ENCODE data around the gene CCR9. TPM values are rescaled to one million over a fixed set of nuclear protein-coding genes. Genes with fewer than 3 reads are reported as not detected.
"Not testable (repeated sequence)": the region's sequence is repeated elsewhere in the genome, so short reads cannot be mapped to it uniquely, and the experiment has no call there.

Gene CCR9
- polyA plus RNA-seq, 3 donors: not detected

GRCh38 chr3:45857024-45857423, 29.3 kb upstream of the CCR9 start:
- H3K9me3 ChIP-seq (replicated peaks in 1 of 2; ENCODE audit: control insufficient read depth in 1 of 2, insufficient read depth in 1 of 2, low read length in 2 of 2); H2AFZ ChIP-seq (ENCODE audit: insufficient read depth, low read depth, low read length, poor library complexity, severe bottlenecking); DNase-seq; H3K4me2 ChIP-seq (replicated peaks; ENCODE audit: extremely low read depth, low read length, poor library complexity, severe bottlenecking); H3K4me3 Mint-ChIP-seq; H3K36me3 Mint-ChIP-seq; H3K4me1 ChIP-seq (ENCODE audit: control insufficient read depth in 1 of 2, insufficient read depth in 2 of 2, low read length in 2 of 2); H3K36me3 ChIP-seq (replicated peaks in 1 of 2; ENCODE audit: control insufficient read depth in 1 of 2, insufficient read depth in 2 of 2, low read length in 2 of 2); H3K4me1 Mint-ChIP-seq; H3K27me3 ChIP-seq (ENCODE audit: control insufficient read depth in 2 of 2, insufficient read depth in 2 of 2, low read length in 2 of 2); H3K4me3 ChIP-seq (replicated peaks in 1 of 3; ENCODE audit: low read depth in 2 of 3, low read length in 3 of 3); H3K79me2 ChIP-seq (ENCODE audit: insufficient read depth, low read length); H3K27ac Mint-ChIP-seq; H3K9ac ChIP-seq (ENCODE audit: insufficient read depth, low read length, poor library complexity, severe bottlenecking); H3K27me3 Mint-ChIP-seq (ENCODE audit: low read depth in 3 of 3); H3K27ac ChIP-seq (ENCODE audit: low read depth in 1 of 2, low read length in 2 of 2); H4K20me1 ChIP-seq (ENCODE audit: insufficient read depth, low read length); intact Hi-C loops (cut with micrococcal nuclease): not testable (repeated sequence)
- WGBS (ENCODE audit: insufficient coverage): 100% methylated on average over 1 of the region's 2 CpGs
- H3K9me3 Mint-ChIP-seq: peaks cover 0 to 12% (median 5%) of the 10 kb centered on the region in 7 donors

- intact Hi-C loops (cut with micrococcal nuclease): no loop called here
- no peak overlapping the region for H3K27ac ChIP-seq (ENCODE audit: low read depth in 1 of 2, low read length in 2 of 2)
- no peaks in the 10 kb centered on the region for H4K20me1 ChIP-seq (ENCODE audit: insufficient read depth, low read length)
- H3K9ac ChIP-seq (ENCODE audit: insufficient read depth, low read length, poor library complexity, severe bottlenecking): no peak overlapping the region
- no peak for TF ChIP-seq CTCF (IDR thresholded peaks at IDR 0.05)
- peak in 1 of 3 donors; percentile 14 for DNase-seq
- no peak overlapping the region for H3K27ac Mint-ChIP-seq
- peaks cover 5% of the 10 kb centered on the region in 2 donors for H3K9me3 ChIP-seq (replicated peaks in 1 of 2; ENCODE audit: control insufficient read depth in 1 of 2, insufficient read depth in 1 of 2, low read length in 2 of 2)
- H3K4me3 Mint-ChIP-seq: peak overlapping the region in 1 of 2 donors; percentile 79
- WGBS (ENCODE audit: insufficient coverage): 28% methylated on average over 2 of the region's 7 CpGs
- H3K27me3 ChIP-seq (ENCODE audit: control insufficient read depth in 2 of 2, insufficient read depth in 2 of 2, low read length in 2 of 2): no peaks in the 10 kb centered on the region
- no peaks in the 10 kb centered on the region for H3K36me3 Mint-ChIP-seq
- no peaks in the 10 kb centered on the region for H3K4me1 ChIP-seq (ENCODE audit: control insufficient read depth in 1 of 2, insufficient read depth in 2 of 2, low read length in 2 of 2)
- H3K36me3 ChIP-seq (replicated peaks in 1 of 2; ENCODE audit: control insufficient read depth in 1 of 2, insufficient read depth in 2 of 2, low read length in 2 of 2): no peaks in the 10 kb centered on the region
- H3K4me2 ChIP-seq (replicated peaks; ENCODE audit: extremely low read depth, low read length, poor library complexity, severe bottlenecking): no peak overlapping the region
- H3K9me3 Mint-ChIP-seq: peaks cover 5 to 12% (median 9%) of the 10 kb centered on the region in 7 donors
- no peak overlapping the region for H3K4me3 ChIP-seq (replicated peaks in 1 of 3; ENCODE audit: low read depth in 2 of 3, low read length in 3 of 3)
- peaks cover 0 to 4% (median 2%) of the 10 kb centered on the region in 3 donors for H3K27me3 Mint-ChIP-seq (ENCODE audit: low read depth in 3 of 3)
- no peaks in the 10 kb centered on the region for H3K79me2 ChIP-seq (ENCODE audit: insufficient read depth, low read length)
- peak overlapping the region; percentile 57 for H2AFZ ChIP-seq (ENCODE audit: insufficient read depth, low read depth, low read length, poor library complexity, severe bottlenecking)
- peaks cover 7% of the 10 kb centered on the region for H3K4me1 Mint-ChIP-seq
Measured at GRCh38 chr3:45858809-45859543, 27.4 kb upstream of the CCR9 start.

All from CD14-positive monocyte (primary cell).